ENCODE results near the gene MTA1. TPM values are rescaled to one million over a fixed set of nuclear protein-coding genes. Genes with fewer than 3 reads are reported as not detected.

MTA1 gene
- total RNA-seq, 1 donor from 2014 or later: 119 TPM

GRCh38 chr14:105381446-105382342, 37.9 kb upstream of the MTA1 start:
- ChIA-PET POLR2A (no interaction called here), CTCF (no interaction called here)
- Mint-ChIP-seq H3K27ac (no peak overlapping the region), H3K4me3 (no peak overlapping the region), H3K4me1 (no peaks in the 10 kb centered on the region), H3K9me3 (no peaks in the 10 kb centered on the region), H3K36me3 (ENCODE audit: low read depth) (peaks cover 8% of the 10 kb centered on the region), H3K27me3 (no peaks in the 10 kb centered on the region)
- DNase-seq (no peak), ATAC-seq (ENCODE audit: low read depth) (no peak)
- intact Hi-C loops (cut with micrococcal nuclease): no loop called here
- TF ChIP-seq, protein P1, sequence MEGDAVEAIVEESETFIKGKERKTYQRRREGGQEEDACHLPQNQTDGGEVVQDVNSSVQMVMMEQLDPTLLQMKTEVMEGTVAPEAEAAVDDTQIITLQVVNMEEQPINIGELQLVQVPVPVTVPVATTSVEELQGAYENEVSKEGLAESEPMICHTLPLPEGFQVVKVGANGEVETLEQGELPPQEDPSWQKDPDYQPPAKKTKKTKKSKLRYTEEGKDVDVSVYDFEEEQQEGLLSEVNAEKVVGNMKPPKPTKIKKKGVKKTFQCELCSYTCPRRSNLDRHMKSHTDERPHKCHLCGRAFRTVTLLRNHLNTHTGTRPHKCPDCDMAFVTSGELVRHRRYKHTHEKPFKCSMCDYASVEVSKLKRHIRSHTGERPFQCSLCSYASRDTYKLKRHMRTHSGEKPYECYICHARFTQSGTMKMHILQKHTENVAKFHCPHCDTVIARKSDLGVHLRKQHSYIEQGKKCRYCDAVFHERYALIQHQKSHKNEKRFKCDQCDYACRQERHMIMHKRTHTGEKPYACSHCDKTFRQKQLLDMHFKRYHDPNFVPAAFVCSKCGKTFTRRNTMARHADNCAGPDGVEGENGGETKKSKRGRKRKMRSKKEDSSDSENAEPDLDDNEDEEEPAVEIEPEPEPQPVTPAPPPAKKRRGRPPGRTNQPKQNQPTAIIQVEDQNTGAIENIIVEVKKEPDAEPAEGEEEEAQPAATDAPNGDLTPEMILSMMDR (IDR thresholded peaks at IDR 0.05): no peak

DNA sequence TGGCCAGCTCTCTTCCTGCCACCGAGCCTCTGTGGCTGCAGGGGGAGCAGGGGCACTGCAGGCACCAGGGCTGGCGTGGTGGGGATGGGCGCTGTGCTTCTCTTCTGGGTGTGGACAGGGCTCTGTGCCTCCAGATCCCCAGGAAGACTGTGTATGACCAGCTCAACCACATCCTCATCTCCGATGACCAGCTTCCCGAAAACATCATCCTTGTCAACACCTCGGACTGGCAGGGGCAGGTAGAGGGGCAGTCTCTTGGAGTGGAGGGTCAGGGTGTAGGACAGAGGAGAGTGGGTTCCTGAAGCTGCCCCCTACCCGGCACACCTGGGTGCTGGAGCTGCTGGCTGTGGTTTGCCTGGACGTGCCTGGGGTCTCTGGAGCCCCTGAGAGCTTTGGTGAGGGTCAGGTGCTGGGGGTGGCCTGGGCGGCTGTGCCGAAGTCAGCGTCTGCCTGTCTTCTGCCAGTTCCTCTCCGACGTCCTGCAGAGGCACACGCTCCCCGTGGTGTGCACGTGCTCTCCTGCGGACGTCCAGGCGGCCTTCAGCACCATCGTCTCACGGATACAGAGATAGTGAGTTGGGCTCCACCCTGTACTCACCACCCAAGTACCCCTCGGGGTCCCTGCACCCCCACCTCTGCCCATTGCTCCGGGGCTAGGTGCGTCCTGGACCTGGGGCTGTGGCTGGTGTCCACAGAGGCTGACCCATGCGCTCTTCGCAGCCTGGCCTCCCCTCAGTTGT, 37.1 kb upstream of the MTA1 start:
- H3K27me3 Mint-ChIP-seq: no peaks in the 10 kb centered on the region
- intact Hi-C loops (cut with micrococcal nuclease): no loop called here
- H3K27ac Mint-ChIP-seq: no peak overlapping the region
- ChIA-PET POLR2A (no interaction called here), CTCF (no interaction called here)
- no peaks in the 10 kb centered on the region for H3K4me1 Mint-ChIP-seq
- ATAC-seq (ENCODE audit: low read depth): no peak
- TF ChIP-seq, protein P1 (IDR thresholded peaks at IDR 0.05): no peak
- no peak for DNase-seq
- no peaks in the 10 kb centered on the region for H3K9me3 Mint-ChIP-seq
- H3K36me3 Mint-ChIP-seq (ENCODE audit: low read depth): peaks cover 8% of the 10 kb centered on the region
- no peak overlapping the region for H3K4me3 Mint-ChIP-seq

GRCh38 chr14:105383083-105383730, 36.4 kb upstream of the MTA1 start:
- TF ChIP-seq, protein P1 (IDR thresholded peaks at IDR 0.05): no peak
- Mint-ChIP-seq H3K4me1 (no peaks in the 10 kb centered on the region), H3K27ac (no peak overlapping the region), H3K36me3 (ENCODE audit: low read depth) (peaks cover 8% of the 10 kb centered on the region), H3K27me3 (no peaks in the 10 kb centered on the region), H3K4me3 (no peak overlapping the region), H3K9me3 (no peaks in the 10 kb centered on the region)
- no peak for ATAC-seq (ENCODE audit: low read depth)
- ChIA-PET POLR2A (interaction anchor here (0.5 kb wide), 1 partner anchor 16 kb away, joined by 3 read pairs; no protein-coding TSS in a partner anchor), CTCF (no interaction called here)
- intact Hi-C loops (cut with micrococcal nuclease): no loop called here
- no peak for DNase-seq

GRCh38 chr14:105384041-105384557, 35.5 kb upstream of the MTA1 start:
- TF ChIP-seq, protein P1 (IDR thresholded peaks at IDR 0.05): no peak
- Mint-ChIP-seq H3K27ac (no peak overlapping the region), H3K4me1 (peaks cover 2% of the 10 kb centered on the region), H3K36me3 (ENCODE audit: low read depth) (peaks cover 8% of the 10 kb centered on the region), H3K4me3 (no peak overlapping the region), H3K27me3 (no peaks in the 10 kb centered on the region), H3K9me3 (no peaks in the 10 kb centered on the region)
- DNase-seq: no peak
- intact Hi-C loops (cut with micrococcal nuclease): no loop called here
- POLR2A ChIA-PET: no interaction called here
- ATAC-seq (ENCODE audit: low read depth): no peak
- CTCF ChIA-PET: interaction anchor here (1.8 kb wide), 1 partner anchor 13 kb away, joined by 6 read pairs; no protein-coding TSS in a partner anchor
